Activated CD8-positive, alpha-beta memory T cell treated with anti-CD3 and anti-CD28 coated beads for 36 hours (primary cell): ENCODE results near the gene HECW1. TPM values are rescaled to one million over a fixed set of nuclear protein-coding genes. Genes with fewer than 3 reads are reported as not detected.

ENCODE experiments used
- CTCF ChIA-PET: fragments of 350-600 bp; sonication (Branson Sonifier 250); formaldehyde crosslinking; loops from one replicate; lab custom pipeline; 2021; ENCODE audit warnings: antibody characterized with exemption; lab: Charles Lee
- POLR2A ChIA-PET: fragments of 350-600 bp; sonication (Branson Sonifier 250); formaldehyde crosslinking; loops from one replicate; lab custom pipeline; 2021; ENCODE audit warnings: antibody characterized with exemption; lab: Charles Lee
- total RNA-seq, 2 experiments: library from RNA; stranded (reverse); gene quantifications; one replicate each; pipeline ENCODE4 v1.2.3, GENCODE V29; 2021

Gene HECW1
- total RNA-seq, 2 experiments from 2014 or later: not detected

GRCh38 chr7:43291789-43292188 is 179.3 kb downstream of the HECW1 start:
- CTCF ChIA-PET: no interaction called here
- POLR2A ChIA-PET: no interaction called here

- CTCF ChIA-PET: no interaction called here
- POLR2A ChIA-PET: no interaction called here
Observed at GRCh38 chr7:43292384-43292783, 179.9 kb downstream of the HECW1 start.

- ChIA-PET CTCF (no interaction called here), POLR2A (no interaction called here)
Observed at GRCh38 chr7:43294080-43294630, 181.7 kb downstream of the HECW1 start.

GRCh38 chr7:43295429-43295828 is 183.0 kb downstream of the HECW1 start:
- ChIA-PET CTCF (no interaction called here), POLR2A (no interaction called here)

GRCh38 chr7:43296306-43296705 is 183.9 kb downstream of the HECW1 start:
- POLR2A ChIA-PET: no interaction called here
- CTCF ChIA-PET: no interaction called here

GRCh38 chr7:43298617-43299016 is 186.2 kb downstream of the HECW1 start:
- ChIA-PET POLR2A (no interaction called here), CTCF (no interaction called here)

- ChIA-PET CTCF (interaction anchor here (0.9 kb wide), 1 partner anchor 14 kb away, joined by 3 read pairs; no protein-coding TSS in a partner anchor), POLR2A (no interaction called here)
Observed at GRCh38 chr7:43300121-43300520, 187.7 kb downstream of the HECW1 start.

GRCh38 chr7:43302211-43302711 is 189.8 kb downstream of the HECW1 start:
- POLR2A ChIA-PET: no interaction called here
- CTCF ChIA-PET: no interaction called here

GRCh38 chr7:43302773-43303460 is 190.5 kb downstream of the HECW1 start:
- ChIA-PET POLR2A (no interaction called here), CTCF (no interaction called here)

GRCh38 chr7:43303740-43304241 is 191.3 kb downstream of the HECW1 start:
- ChIA-PET POLR2A (no interaction called here), CTCF (no interaction called here)

- CTCF ChIA-PET: no interaction called here
- POLR2A ChIA-PET: no interaction called here
Observed at GRCh38 chr7:43306404-43306803, 194.0 kb downstream of the HECW1 start.

GRCh38 chr7:43307522-43307921 is 195.1 kb downstream of the HECW1 start:
- CTCF ChIA-PET: no interaction called here
- POLR2A ChIA-PET: no interaction called here

GRCh38 chr7:43308913-43309705 is 196.7 kb downstream of the HECW1 start:
- ChIA-PET POLR2A (no interaction called here), CTCF (no interaction called here)

- POLR2A ChIA-PET: no interaction called here
- CTCF ChIA-PET: no interaction called here
Observed at GRCh38 chr7:43309706-43310022, 197.2 kb downstream of the HECW1 start.

GRCh38 chr7:43311052-43311451 is 198.6 kb downstream of the HECW1 start:
- ChIA-PET CTCF (no interaction called here), POLR2A (no interaction called here)

GRCh38 chr7:43311694-43312093 is 199.2 kb downstream of the HECW1 start:
- ChIA-PET POLR2A (no interaction called here), CTCF (no interaction called here)

- CTCF ChIA-PET: interaction anchor here (1.1 kb wide), 1 partner anchor 10 kb away, joined by 3 read pairs; no protein-coding TSS in a partner anchor
- POLR2A ChIA-PET: no interaction called here
Observed at GRCh38 chr7:43313628-43314378, 201.4 kb downstream of the HECW1 start.

- ChIA-PET POLR2A (interaction anchor here (0.5 kb wide), 1 partner anchor 439 kb away, joined by 4 read pairs; no protein-coding TSS in a partner anchor), CTCF (no interaction called here)
Observed at GRCh38 chr7:43314379-43315158, 202.1 kb downstream of the HECW1 start.

GRCh38 chr7:43317075-43317474 is 204.6 kb downstream of the HECW1 start:
- POLR2A ChIA-PET: no interaction called here

More at GRCh38 chr7:43317075-43317474, 204.6 kb downstream of the HECW1 start:
- CTCF ChIA-PET: no interaction called here
